NCI-H82 (cell line): ENCODE data around the gene STRC.
"Not testable (repeated sequence)": the region's sequence is repeated elsewhere in the genome, so short reads cannot be mapped to it uniquely, and the experiment has no call there.

Experiments
- DNase-seq: peaks from one replicate; lab custom pipeline; 2025; lab: John Stamatoyannopoulos, UW

Gene STRC

DNA sequence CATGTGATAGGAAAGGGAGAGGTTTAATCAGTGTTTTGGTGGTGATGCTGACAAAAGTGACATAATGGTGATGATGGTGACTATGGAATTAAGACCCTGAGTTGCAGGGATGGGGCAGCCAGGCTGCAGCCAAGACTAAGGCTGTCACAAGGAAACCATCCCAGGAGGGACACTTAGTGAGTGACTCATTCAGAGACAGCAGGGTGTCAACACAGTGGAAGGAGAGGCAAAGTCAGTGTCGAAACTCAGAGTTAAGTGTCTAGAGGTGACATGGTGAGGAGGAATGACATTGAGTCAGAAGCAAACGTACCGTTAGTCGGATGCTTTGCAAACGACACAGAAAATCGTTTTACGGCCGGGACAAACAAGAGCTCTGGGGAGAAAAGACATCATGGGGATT, 54.8 kb downstream of the STRC start:
- not testable (repeated sequence) for DNase-seq

- not testable (repeated sequence) for DNase-seq
These were observed 55.8 kb downstream of the STRC start for GRCh38 chr15:43562753-43563152.

DNA sequence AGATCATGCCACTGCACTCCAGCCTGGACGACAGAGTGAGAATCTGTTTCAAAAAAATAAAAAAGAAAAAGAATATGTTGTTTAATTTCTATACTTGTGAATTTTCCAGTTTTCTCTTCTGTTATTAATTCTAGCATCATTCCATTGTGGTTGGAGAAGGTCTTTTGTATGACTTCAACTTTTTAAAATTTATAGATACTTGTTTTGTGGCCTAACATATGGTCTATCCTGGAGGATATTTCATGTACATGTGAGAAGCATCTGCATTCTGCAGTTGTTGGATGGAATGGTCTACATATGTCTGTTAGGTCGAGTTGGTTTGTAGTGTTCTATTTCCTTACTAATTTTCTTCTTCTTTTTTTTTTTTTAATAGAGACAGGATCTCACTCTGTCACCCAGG, 65.6 kb downstream of the STRC start:
- DNase-seq = no peak

DNA sequence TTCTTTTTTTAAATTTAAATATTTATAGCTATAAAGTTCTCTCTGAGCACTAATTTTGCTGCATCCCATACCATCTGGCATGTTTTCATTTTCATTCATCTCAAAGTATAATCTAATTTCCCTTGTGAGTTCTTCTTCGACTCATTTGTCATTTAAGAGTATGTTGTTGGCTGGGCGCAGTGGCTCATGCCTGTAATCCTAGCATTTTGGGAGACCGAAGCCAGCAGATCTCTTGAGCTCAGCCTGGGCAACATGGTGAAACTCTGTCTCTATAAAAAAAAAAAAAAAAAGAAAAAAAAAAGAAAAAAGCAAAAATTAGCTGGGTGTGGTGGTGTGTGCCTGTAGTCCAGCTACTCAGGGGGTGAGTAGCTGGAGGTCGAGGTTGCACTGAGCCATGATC, 66.3 kb downstream of the STRC start:
- no peak for DNase-seq

DNA sequence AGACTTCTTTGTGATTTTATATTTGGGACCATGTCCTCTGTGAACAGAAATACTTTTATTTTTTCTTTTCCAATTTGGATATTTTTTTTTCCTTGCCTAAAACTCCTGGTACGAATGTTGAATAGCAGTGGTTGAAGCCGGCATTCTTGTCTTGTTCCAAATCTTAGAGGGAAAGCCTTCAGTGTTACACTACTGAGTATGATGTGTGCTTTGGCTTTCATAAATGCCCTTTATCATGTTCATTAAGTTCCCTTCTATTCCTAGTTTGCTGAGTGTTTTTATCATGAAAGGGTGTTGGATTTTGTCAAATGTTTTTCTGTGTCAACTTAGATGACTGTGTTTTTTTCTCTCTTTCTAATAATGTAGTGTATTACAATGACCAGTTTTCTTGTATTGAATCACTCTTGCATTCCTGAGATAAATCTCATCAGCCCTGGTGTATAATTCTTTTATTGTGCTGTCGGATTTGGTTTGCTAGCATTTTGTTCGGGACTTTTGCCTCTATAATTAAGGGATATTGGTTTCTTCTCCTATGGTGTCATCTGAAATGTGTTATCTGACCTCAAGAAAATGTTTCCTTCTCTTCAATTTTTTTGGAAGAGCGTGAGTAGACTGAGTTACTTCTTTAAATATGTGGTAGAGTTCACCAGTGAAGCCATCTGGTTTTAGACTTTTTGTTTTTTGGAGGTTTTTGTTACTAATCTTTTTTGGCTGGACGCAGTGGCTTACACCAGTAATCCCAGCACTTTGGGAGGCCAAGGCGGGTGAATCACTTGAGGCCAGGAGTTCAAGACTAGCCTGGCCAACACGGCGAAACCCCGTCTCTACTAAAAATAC, 67.9 kb downstream of the STRC start:
- DNase-seq = no peak
